ENCODE data around the gene EHHADH. TPM values are rescaled to one million over a fixed set of nuclear protein-coding genes. Genes with fewer than 3 reads are reported as not detected.
A peak's percentile ranks its signal among the peaks of the same experiment; 100 is the strongest.

Gene EHHADH
- total and polyA plus RNA-seq, 4 donors: 44.3 to 378 (median 94.9) TPM

GRCh38 chr3:185280572-185281365 lies 26.9 kb upstream of the EHHADH start:
- Histone ChIP-seq H3K36me3 (ENCODE audit: control insufficient read depth in 4 of 4, insufficient read depth in 3 of 4, low read depth in 1 of 4, low read length in 3 of 4) (no peaks in the 10 kb centered on the region), H3K9ac (ENCODE audit: low read depth in 1 of 2, low read length in 2 of 2) (no peak overlapping the region), H3K27me3 (ENCODE audit: control insufficient read depth in 4 of 4, insufficient read depth in 4 of 4, low read length in 3 of 4) (no peaks in the 10 kb centered on the region), H3K9me3 (ENCODE audit: control insufficient read depth in 4 of 4, low read length in 3 of 4) (no peaks in the 10 kb centered on the region), H3K4me3 (ENCODE audit: low read depth in 1 of 3, low read length in 3 of 3) (no peak overlapping the region), H3K4me1 (ENCODE audit: control insufficient read depth in 4 of 4, insufficient read depth in 4 of 4, low read length in 3 of 4) (peaks cover 4 to 18% (median 11%) of the 10 kb centered on the region in 4 donors), H3K27ac (ENCODE audit: low read depth in 1 of 2, low read length in 2 of 2) (no peak overlapping the region)
- no peak for DNase-seq (ENCODE audit: low spot score)
- WGBS: 40% methylated on average over 4 of the region's 4 CpGs
- TF ChIP-seq JUND (IDR thresholded peaks at IDR 0.05): no peak
- no peak for TF ChIP-seq RXRA (IDR thresholded peaks at IDR 0.05)
- no peak for TF ChIP-seq FOXA1 (IDR thresholded peaks at IDR 0.05)
- TF ChIP-seq FOXA2 (IDR thresholded peaks at IDR 0.05): no peak
- no peak for TF ChIP-seq EGR1 (IDR thresholded peaks at IDR 0.05; ENCODE audit: low read depth in 2 of 2)
- TF ChIP-seq ATF3 (IDR thresholded peaks at IDR 0.05): no peak
- peak; percentile 56 for TF ChIP-seq CTCF (IDR thresholded peaks at IDR 0.05; ENCODE audit: low read depth, low read length, missing input control)
- no peak for TF ChIP-seq SP1 (IDR thresholded peaks at IDR 0.05)
- no peak for TF ChIP-seq NR2F2 (IDR thresholded peaks at IDR 0.05)
- no peak for TF ChIP-seq HNF4G (IDR thresholded peaks at IDR 0.05)
- TF ChIP-seq YY1 (IDR thresholded peaks at IDR 0.05): no peak
- TF ChIP-seq GABPA (IDR thresholded peaks at IDR 0.05 in 1 of 2, conservative IDR thresholded peaks at IDR 0.05 in 1 of 2): peak in 1 of 2 donors; percentile 34
- TF ChIP-seq RAD21 (IDR thresholded peaks at IDR 0.05): peak; percentile 71 to 82
- TF ChIP-seq HNF4A (conservative IDR thresholded peaks at IDR 0.05): no peak
- no peak for TF ChIP-seq TAF1 (conservative IDR thresholded peaks at IDR 0.05)
- TF ChIP-seq REST (IDR thresholded peaks at IDR 0.05): no peak
- no peak for TF ChIP-seq ZBTB33 (IDR thresholded peaks at IDR 0.05)
- no peak for TF ChIP-seq MAX (IDR thresholded peaks at IDR 0.05)
